C4-2B (cell line): ENCODE results near the gene SPG11.

Source experiments
- ZFX ChIP-seq: fragments of 450-650 bp; IDR thresholded peaks from 2 replicates; pipeline ENCODE4 v1.6.1; 2017
- TF ChIP-seq, protein P1 (sequence below): fragments of 450-650 bp; conservative IDR thresholded peaks from 2 replicates; pipeline ENCODE4 v1.5.1; 2017; ENCODE audit warnings: mild to moderate bottlenecking

- TF ChIP-seq, protein P1, sequence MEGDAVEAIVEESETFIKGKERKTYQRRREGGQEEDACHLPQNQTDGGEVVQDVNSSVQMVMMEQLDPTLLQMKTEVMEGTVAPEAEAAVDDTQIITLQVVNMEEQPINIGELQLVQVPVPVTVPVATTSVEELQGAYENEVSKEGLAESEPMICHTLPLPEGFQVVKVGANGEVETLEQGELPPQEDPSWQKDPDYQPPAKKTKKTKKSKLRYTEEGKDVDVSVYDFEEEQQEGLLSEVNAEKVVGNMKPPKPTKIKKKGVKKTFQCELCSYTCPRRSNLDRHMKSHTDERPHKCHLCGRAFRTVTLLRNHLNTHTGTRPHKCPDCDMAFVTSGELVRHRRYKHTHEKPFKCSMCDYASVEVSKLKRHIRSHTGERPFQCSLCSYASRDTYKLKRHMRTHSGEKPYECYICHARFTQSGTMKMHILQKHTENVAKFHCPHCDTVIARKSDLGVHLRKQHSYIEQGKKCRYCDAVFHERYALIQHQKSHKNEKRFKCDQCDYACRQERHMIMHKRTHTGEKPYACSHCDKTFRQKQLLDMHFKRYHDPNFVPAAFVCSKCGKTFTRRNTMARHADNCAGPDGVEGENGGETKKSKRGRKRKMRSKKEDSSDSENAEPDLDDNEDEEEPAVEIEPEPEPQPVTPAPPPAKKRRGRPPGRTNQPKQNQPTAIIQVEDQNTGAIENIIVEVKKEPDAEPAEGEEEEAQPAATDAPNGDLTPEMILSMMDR = no peak
- TF ChIP-seq ZFX = no peak
Measured at GRCh38 chr15:44657378-44657777, 6.1 kb downstream of the SPG11 start.
